PC-3 (cell line): ENCODE results near the gene SLC13A4.

ENCODE experiments used
- EZH2 ChIP-seq: fragments of 300-600 bp; sonication (generic); IDR thresholded peaks from one replicate; pipeline ENCODE4 v1.6.1; 2017; ENCODE audit warnings: antibody characterized with exemption, mild to moderate bottlenecking, low read length; ENCODE audit not compliant: unreplicated experiment
- TF ChIP-seq, protein P1 (sequence below): fragments of 300-600 bp; sonication (generic); conservative IDR thresholded peaks from 2 replicates; pipeline ENCODE4 v1.5.1; 2017; ENCODE audit warnings: antibody characterized with exemption, low read depth, mild to moderate bottlenecking, low read length

DNA sequence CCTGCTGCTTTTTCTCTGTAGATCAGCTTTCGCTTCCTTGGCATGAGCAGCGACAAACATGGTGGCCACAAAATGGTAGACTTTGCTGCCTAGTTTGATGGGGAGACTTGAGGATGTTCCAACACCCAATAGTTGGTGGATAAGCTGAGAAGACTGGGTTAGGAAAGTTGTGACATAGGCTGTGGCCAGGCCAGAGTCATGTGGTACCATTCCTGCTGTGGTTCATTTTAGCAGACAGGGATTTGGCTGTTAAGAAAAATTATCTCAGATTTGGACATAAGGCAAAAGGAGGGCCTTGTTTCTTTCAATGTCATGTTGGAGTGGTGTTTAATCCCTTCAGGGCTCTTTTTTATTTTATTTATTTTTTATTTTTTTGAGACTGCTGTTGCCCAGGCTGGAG lies 47.2 kb upstream of the SLC13A4 start:
- TF ChIP-seq, protein P1, sequence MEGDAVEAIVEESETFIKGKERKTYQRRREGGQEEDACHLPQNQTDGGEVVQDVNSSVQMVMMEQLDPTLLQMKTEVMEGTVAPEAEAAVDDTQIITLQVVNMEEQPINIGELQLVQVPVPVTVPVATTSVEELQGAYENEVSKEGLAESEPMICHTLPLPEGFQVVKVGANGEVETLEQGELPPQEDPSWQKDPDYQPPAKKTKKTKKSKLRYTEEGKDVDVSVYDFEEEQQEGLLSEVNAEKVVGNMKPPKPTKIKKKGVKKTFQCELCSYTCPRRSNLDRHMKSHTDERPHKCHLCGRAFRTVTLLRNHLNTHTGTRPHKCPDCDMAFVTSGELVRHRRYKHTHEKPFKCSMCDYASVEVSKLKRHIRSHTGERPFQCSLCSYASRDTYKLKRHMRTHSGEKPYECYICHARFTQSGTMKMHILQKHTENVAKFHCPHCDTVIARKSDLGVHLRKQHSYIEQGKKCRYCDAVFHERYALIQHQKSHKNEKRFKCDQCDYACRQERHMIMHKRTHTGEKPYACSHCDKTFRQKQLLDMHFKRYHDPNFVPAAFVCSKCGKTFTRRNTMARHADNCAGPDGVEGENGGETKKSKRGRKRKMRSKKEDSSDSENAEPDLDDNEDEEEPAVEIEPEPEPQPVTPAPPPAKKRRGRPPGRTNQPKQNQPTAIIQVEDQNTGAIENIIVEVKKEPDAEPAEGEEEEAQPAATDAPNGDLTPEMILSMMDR = no peak
- no peak for TF ChIP-seq EZH2
